ENCODE measurements around the gene HCN2. TPM values are rescaled to one million over a fixed set of nuclear protein-coding genes. Genes with fewer than 3 reads are reported as not detected.

Gene HCN2
- total RNA-seq, 2 experiments from 2014 or later: 0.06 to 1.0 TPM

DNA sequence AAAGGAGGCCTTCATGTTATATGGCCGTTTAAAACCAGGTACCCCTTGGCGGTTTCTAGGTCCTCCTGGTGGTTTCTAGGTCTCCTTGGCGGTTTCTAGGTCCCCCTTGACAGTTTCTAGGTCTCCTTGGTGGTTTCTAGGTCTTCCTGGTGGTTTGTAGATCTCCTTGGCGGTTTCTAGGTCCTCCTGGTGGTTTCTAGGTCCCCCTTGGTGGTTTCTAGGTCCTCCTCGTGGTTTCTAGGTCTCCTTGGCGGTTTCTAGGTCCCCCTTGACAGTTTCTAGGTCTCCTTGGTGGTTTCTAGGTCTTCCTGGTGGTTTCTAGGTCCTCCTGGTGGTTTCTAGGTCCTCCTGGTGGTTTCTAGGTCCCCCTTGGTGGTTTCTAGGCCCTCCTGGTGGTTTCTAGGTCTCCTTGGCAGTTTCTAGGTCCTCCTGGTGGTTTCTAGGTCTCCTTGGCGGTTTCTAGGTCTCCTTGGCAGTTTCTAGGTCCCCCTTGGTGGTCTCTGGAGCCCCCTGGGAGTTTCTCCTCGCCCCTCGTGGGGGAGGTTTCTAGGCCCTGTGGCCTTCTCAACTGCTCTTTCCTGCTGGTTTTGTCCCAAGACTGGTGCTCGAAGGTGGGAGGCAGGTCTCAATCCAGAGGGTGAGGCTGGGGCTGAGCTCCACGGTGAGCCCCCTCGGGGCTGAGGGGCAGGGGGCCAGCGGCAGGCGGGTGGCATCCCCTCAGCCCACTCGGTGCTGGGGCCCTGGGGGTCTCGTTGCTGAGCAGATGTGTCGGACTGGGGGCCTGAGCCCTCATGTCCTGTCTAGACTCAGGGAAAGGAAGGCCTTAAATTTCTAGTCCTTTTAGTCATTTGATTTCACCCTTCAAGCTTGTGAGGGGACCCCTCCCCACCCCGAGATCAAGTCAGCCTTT, 8.0 kb downstream of the HCN2 start:
- Histone ChIP-seq H3K4me2 (ENCODE audit: low read length) (no peak overlapping the region), H3K36me3 (ENCODE audit: insufficient read depth, low read length) (no peaks in the 10 kb centered on the region), H4K20me1 (ENCODE audit: insufficient read depth, low read length) (no peaks in the 10 kb centered on the region), H3K4me1 (ENCODE audit: insufficient read depth, low read length, poor library complexity, severe bottlenecking) (no peaks in the 10 kb centered on the region), H3K9me2 (ENCODE audit: insufficient read depth, low read length) (no peaks in the 10 kb centered on the region), H2AFZ (ENCODE audit: low read length) (no peak overlapping the region), H3K79me2 (ENCODE audit: insufficient read depth, low read depth, low read length) (no peaks in the 10 kb centered on the region), H3K27ac (ENCODE audit: low read depth, low read length, poor library complexity, severe bottlenecking) (no peak overlapping the region), H3K9me3 (ENCODE audit: low read length) (no peaks in the 10 kb centered on the region), H3K4me3 (ENCODE audit: low read depth, low read length, poor library complexity, severe bottlenecking) (no peak overlapping the region)
- CTCF ChIA-PET (ENCODE audit: unreplicated experiment): no interaction called here
- POLR2A ChIA-PET: no interaction called here
- no TSS peak for BruUV-seq (replicated peaks)
- DNase-seq (ENCODE audit: low spot score): no peak
- intact Hi-C loops (cut with micrococcal nuclease; ENCODE audit: unreplicated experiment): no loop called here
- TF ChIP-seq EZH2phosphoT487 (IDR thresholded peaks at IDR 0.05; ENCODE audit: borderline replicate concordance, low read depth, low read length): no peak
- TF ChIP-seq, protein P1, sequence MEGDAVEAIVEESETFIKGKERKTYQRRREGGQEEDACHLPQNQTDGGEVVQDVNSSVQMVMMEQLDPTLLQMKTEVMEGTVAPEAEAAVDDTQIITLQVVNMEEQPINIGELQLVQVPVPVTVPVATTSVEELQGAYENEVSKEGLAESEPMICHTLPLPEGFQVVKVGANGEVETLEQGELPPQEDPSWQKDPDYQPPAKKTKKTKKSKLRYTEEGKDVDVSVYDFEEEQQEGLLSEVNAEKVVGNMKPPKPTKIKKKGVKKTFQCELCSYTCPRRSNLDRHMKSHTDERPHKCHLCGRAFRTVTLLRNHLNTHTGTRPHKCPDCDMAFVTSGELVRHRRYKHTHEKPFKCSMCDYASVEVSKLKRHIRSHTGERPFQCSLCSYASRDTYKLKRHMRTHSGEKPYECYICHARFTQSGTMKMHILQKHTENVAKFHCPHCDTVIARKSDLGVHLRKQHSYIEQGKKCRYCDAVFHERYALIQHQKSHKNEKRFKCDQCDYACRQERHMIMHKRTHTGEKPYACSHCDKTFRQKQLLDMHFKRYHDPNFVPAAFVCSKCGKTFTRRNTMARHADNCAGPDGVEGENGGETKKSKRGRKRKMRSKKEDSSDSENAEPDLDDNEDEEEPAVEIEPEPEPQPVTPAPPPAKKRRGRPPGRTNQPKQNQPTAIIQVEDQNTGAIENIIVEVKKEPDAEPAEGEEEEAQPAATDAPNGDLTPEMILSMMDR (conservative IDR thresholded peaks at IDR 0.05; ENCODE audit: low read length): no peak

DNA sequence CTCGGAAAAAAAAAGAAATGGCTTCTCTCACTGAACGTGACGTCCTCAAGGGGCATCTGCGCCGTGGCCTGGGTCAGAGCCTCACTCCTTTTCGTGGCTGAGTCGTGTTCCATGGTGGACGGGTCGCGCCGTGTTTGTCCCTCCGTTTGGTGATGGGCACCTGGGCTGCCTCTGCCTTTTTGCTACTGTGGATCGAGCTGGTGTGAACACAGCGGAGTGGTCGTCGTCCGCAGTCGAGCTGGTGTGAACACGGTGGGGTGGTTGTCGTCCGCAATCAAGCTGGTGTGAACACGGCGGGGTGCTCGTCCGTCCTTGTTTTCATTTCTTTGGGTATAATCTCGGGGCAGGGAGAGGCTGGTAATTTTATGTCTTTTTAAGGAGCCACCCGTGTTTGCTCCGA, 11.6 kb downstream of the HCN2 start:
- DNase-seq (ENCODE audit: low spot score): no peak
- intact Hi-C loops (cut with micrococcal nuclease; ENCODE audit: unreplicated experiment): no loop called here
- ChIA-PET CTCF (ENCODE audit: unreplicated experiment) (no interaction called here), POLR2A (no interaction called here)
- Histone ChIP-seq H2AFZ (ENCODE audit: low read length) (no peak overlapping the region), H3K4me2 (ENCODE audit: low read length) (no peak overlapping the region), H3K9me3 (ENCODE audit: low read length) (no peaks in the 10 kb centered on the region), H3K9me2 (ENCODE audit: insufficient read depth, low read length) (no peaks in the 10 kb centered on the region), H3K27ac (ENCODE audit: low read depth, low read length, poor library complexity, severe bottlenecking) (no peak overlapping the region), H4K20me1 (ENCODE audit: insufficient read depth, low read length) (no peaks in the 10 kb centered on the region), H3K4me3 (ENCODE audit: low read depth, low read length, poor library complexity, severe bottlenecking) (no peak overlapping the region), H3K4me1 (ENCODE audit: insufficient read depth, low read length, poor library complexity, severe bottlenecking) (peaks cover 5% of the 10 kb centered on the region), H3K79me2 (ENCODE audit: insufficient read depth, low read depth, low read length) (no peaks in the 10 kb centered on the region), H3K36me3 (ENCODE audit: insufficient read depth, low read length) (no peaks in the 10 kb centered on the region)
- BruUV-seq (replicated peaks): no TSS peak
- TF ChIP-seq, protein P1 (conservative IDR thresholded peaks at IDR 0.05; ENCODE audit: low read length): no peak
- no peak for TF ChIP-seq EZH2phosphoT487 (IDR thresholded peaks at IDR 0.05; ENCODE audit: borderline replicate concordance, low read depth, low read length)

DNA sequence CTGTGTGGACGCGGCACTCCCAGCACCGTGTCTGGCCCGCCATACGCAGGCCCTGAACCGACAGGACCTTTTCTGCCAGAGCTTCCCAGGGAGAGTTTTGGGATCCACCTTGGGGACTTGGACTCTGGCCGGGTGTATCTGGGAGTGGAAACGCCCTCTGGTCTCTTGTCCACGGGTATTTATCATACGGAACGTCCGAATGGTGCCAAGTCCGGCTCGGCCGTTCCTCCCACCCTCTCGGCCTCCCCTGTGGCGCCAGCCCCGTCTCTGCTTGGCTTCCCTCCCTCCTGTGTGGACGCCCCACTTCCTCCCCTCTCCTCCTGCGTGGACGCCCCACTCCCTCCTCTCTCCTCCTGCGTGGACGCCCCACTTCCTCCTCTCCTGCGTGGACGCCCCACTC, 12.1 kb downstream of the HCN2 start:
- CTCF ChIA-PET (ENCODE audit: unreplicated experiment): no interaction called here
- TF ChIP-seq, protein P1 (conservative IDR thresholded peaks at IDR 0.05; ENCODE audit: low read length): no peak
- no peak for TF ChIP-seq EZH2phosphoT487 (IDR thresholded peaks at IDR 0.05; ENCODE audit: borderline replicate concordance, low read depth, low read length)
- POLR2A ChIA-PET: no interaction called here

More for the DNA sequence above, 12.1 kb downstream of the HCN2 start:
- no peaks in the 10 kb centered on the region for H3K9me3 ChIP-seq (ENCODE audit: low read length)
- no peak overlapping the region for H3K4me2 ChIP-seq (ENCODE audit: low read length)
- no peaks in the 10 kb centered on the region for H3K79me2 ChIP-seq (ENCODE audit: insufficient read depth, low read depth, low read length)
- H3K4me1 ChIP-seq (ENCODE audit: insufficient read depth, low read length, poor library complexity, severe bottlenecking): peaks cover 5% of the 10 kb centered on the region
- H3K27ac ChIP-seq (ENCODE audit: low read depth, low read length, poor library complexity, severe bottlenecking): no peak overlapping the region
- no peak overlapping the region for H2AFZ ChIP-seq (ENCODE audit: low read length)
- no peaks in the 10 kb centered on the region for H3K9me2 ChIP-seq (ENCODE audit: insufficient read depth, low read length)
- no peaks in the 10 kb centered on the region for H3K36me3 ChIP-seq (ENCODE audit: insufficient read depth, low read length)
- no TSS peak for BruUV-seq (replicated peaks)
- intact Hi-C loops (cut with micrococcal nuclease; ENCODE audit: unreplicated experiment): no loop called here
- no peak for DNase-seq (ENCODE audit: low spot score)
- H4K20me1 ChIP-seq (ENCODE audit: insufficient read depth, low read length): no peaks in the 10 kb centered on the region
- H3K4me3 ChIP-seq (ENCODE audit: low read depth, low read length, poor library complexity, severe bottlenecking): no peak overlapping the region

Measured in OCI-LY7 (cell line).